H9 (cell line): ENCODE results near the gene LILRA5. TPM values are rescaled to one million over a fixed set of nuclear protein-coding genes. Genes with fewer than 3 reads are reported as not detected.
"Not testable (repeated sequence)": the region's sequence is repeated elsewhere in the genome, so short reads cannot be mapped to it uniquely, and the experiment has no call there.

ENCODE experiments used
- DNase-seq: peaks from one replicate; pipeline ENCODE4 v3.0.0-alpha.2; 2017
- H2AFZ ChIP-seq: one replicate; pipeline ENCODE4 v1.6.1; 2013; ENCODE audit warnings: mild to moderate bottlenecking, low read length, control low read depth, moderate library complexity
- H2AK5ac ChIP-seq: 2 replicates; pipeline ENCODE4 v1.6.1; 2013; ENCODE audit warnings: low read length, control low read depth, mixed read lengths; ENCODE audit not compliant: insufficient read length
- H2BK120ac ChIP-seq: one replicate; pipeline ENCODE4 v1.6.1; 2013; ENCODE audit warnings: low read depth, mild to moderate bottlenecking, low read length, control low read depth, inconsistent platforms; ENCODE audit not compliant: poor library complexity, severe bottlenecking
- H2BK12ac ChIP-seq: 2 replicates; pipeline ENCODE4 v1.6.1; 2013; ENCODE audit warnings: low read length, control low read depth, mixed read lengths, low read depth; ENCODE audit not compliant: insufficient read length
- H2BK15ac ChIP-seq: 2 replicates; pipeline ENCODE4 v1.6.1; 2013; ENCODE audit warnings: low read depth, low read length, control low read depth
- H2BK20ac ChIP-seq: one replicate; pipeline ENCODE4 v1.6.1; 2013; ENCODE audit warnings: low read depth, mild to moderate bottlenecking, low read length, control low read depth, inconsistent platforms; ENCODE audit not compliant: poor library complexity, severe bottlenecking
- H2BK5ac ChIP-seq: 2 replicates; pipeline ENCODE4 v1.6.1; 2013; ENCODE audit warnings: low read length, control low read depth, mixed read lengths; ENCODE audit not compliant: insufficient read length
- H3K14ac ChIP-seq: 2 replicates; pipeline ENCODE4 v1.6.1; 2013; ENCODE audit warnings: low read length, control low read depth; ENCODE audit not compliant: insufficient read depth
- H3K18ac ChIP-seq: 2 replicates; pipeline ENCODE4 v1.6.1; 2013; ENCODE audit warnings: low read depth, mild to moderate bottlenecking, mixed read lengths, low read length, control low read depth; ENCODE audit not compliant: insufficient read length
- H3K23ac ChIP-seq: 2 replicates; pipeline ENCODE4 v1.6.1; 2013; ENCODE audit warnings: low read length, control low read depth, mixed read lengths, low read depth; ENCODE audit not compliant: insufficient read length
- H3K23me2 ChIP-seq: 2 replicates; pipeline ENCODE4 v1.6.1; 2013; ENCODE audit warnings: low read depth, mild to moderate bottlenecking, mixed read lengths, low read length, control low read depth; ENCODE audit not compliant: insufficient read length, poor library complexity, severe bottlenecking
- H3K27ac ChIP-seq: 2 replicates; pipeline ENCODE4 v1.5.1; 2013; ENCODE audit warnings: low read length, control low read depth, mixed read lengths, low read depth; ENCODE audit not compliant: insufficient read length
- H3K27me3 ChIP-seq: 2 replicates; pipeline ENCODE4 v1.6.1; 2013; ENCODE audit warnings: low read length, control low read depth, inconsistent platforms; ENCODE audit not compliant: insufficient read depth
- H3K4ac ChIP-seq: 2 replicates; pipeline ENCODE4 v1.6.1; 2013; ENCODE audit warnings: low read depth, mild to moderate bottlenecking, control low read depth, inconsistent platforms, low read length, moderate library complexity
- H3K4me1 ChIP-seq: 2 replicates; pipeline ENCODE4 v1.6.1; 2013; ENCODE audit warnings: low read length, control low read depth, inconsistent platforms; ENCODE audit not compliant: insufficient read depth
- H3K4me2 ChIP-seq: 2 replicates; pipeline ENCODE4 v1.6.1; 2013; ENCODE audit warnings: low read length, control low read depth, mixed read lengths; ENCODE audit not compliant: insufficient read length, insufficient read depth
- H3K56ac ChIP-seq: 2 replicates; pipeline ENCODE4 v1.6.1; 2013; ENCODE audit warnings: low read depth, mild to moderate bottlenecking, mixed read lengths, low read length, control low read depth; ENCODE audit not compliant: insufficient read length
- H3K79me1 ChIP-seq: 2 replicates; pipeline ENCODE4 v1.6.1; 2013; ENCODE audit warnings: low read depth, mild to moderate bottlenecking, moderate library complexity, low read length, control low read depth, inconsistent platforms; ENCODE audit not compliant: insufficient read depth, poor library complexity, severe bottlenecking
- H3K79me2 ChIP-seq: 2 replicates; pipeline ENCODE4 v1.6.1; 2013; ENCODE audit warnings: low read length, control low read depth, inconsistent platforms; ENCODE audit not compliant: insufficient read depth
- H3K9ac ChIP-seq: 2 replicates; pipeline ENCODE4 v1.6.1; 2013; ENCODE audit warnings: low read length, control low read depth, mixed read lengths; ENCODE audit not compliant: insufficient read length; ENCODE audit errors: extremely low read depth
- H3K9me3 ChIP-seq: one replicate; pipeline ENCODE4 v1.6.1; 2013; ENCODE audit warnings: low read depth, low read length, inconsistent platforms; ENCODE audit not compliant: control insufficient read depth
- H3T11ph ChIP-seq: one replicate; pipeline ENCODE4 v1.6.1; 2013; ENCODE audit warnings: mild to moderate bottlenecking, low read length, control low read depth, inconsistent platforms
- H4K20me1 ChIP-seq: one replicate; pipeline ENCODE4 v1.6.1; 2013; ENCODE audit not compliant: control insufficient read depth, insufficient read length, insufficient read depth
- H4K5ac ChIP-seq: 2 replicates; pipeline ENCODE4 v1.6.1; 2013; ENCODE audit warnings: low read depth, mild to moderate bottlenecking, mixed read lengths, low read length, control low read depth; ENCODE audit not compliant: insufficient read length
- H4K8ac ChIP-seq: replicated peaks from 2 replicates; pipeline ENCODE4 v1.6.1; 2013; ENCODE audit warnings: low read length, control low read depth, mixed read lengths, low read depth; ENCODE audit not compliant: insufficient read length
- H4K91ac ChIP-seq: 2 replicates; pipeline ENCODE4 v1.6.1; 2013; ENCODE audit warnings: low read depth, mild to moderate bottlenecking, moderate library complexity, mixed read lengths, low read length, control low read depth; ENCODE audit not compliant: insufficient read length
- H3K27ac Mint-ChIP-seq, 3 experiments: 2 replicates in 2 of 3; 3 replicates in 1 of 3; pipeline ENCODE4 v1.8.0; 2020 to 2021; ENCODE audit warnings: mixed read lengths in 3 of 3, mild to moderate bottlenecking in 1 of 3, moderate library complexity in 1 of 3
- H3K27me3 Mint-ChIP-seq: 2 replicates; pipeline ENCODE4 v1.8.0; 2021; ENCODE audit warnings: low read depth, mild to moderate bottlenecking, moderate library complexity, mixed read lengths
- H3K36me3 Mint-ChIP-seq, 3 experiments: 2 replicates in 2 of 3; 3 replicates in 1 of 3; pipeline ENCODE4 v1.8.0; 2020 to 2021; ENCODE audit warnings: low read depth in 3 of 3, mixed read lengths in 3 of 3; ENCODE audit not compliant: insufficient read depth in 1 of 3
- H3K4me1 Mint-ChIP-seq, 2 experiments: 2 replicates each; pipeline ENCODE4 v1.8.0; 2020; ENCODE audit warnings: mixed read lengths in 2 of 2
- H3K4me3 Mint-ChIP-seq, 2 experiments: 2 replicates in 1 of 2; 3 replicates in 1 of 2; pipeline ENCODE4 v1.8.0; 2020 to 2021; ENCODE audit warnings: mild to moderate bottlenecking in 2 of 2, mixed read lengths in 2 of 2, moderate library complexity in 1 of 2
- H3K9me3 Mint-ChIP-seq, 2 experiments: 2 replicates in 1 of 2; 3 replicates in 1 of 2; pipeline ENCODE4 v1.8.0; 2020; ENCODE audit warnings: mild to moderate bottlenecking in 2 of 2, mixed read lengths in 2 of 2, moderate library complexity in 1 of 2
- CTCF ChIP-seq: fragments of 200-600 bp; sonication (generic); conservative IDR thresholded peaks from 3 replicates; pipeline ENCODE4 v1.8.0; 2021; ENCODE audit warnings: antibody characterized with exemption, mild to moderate bottlenecking
- WGBS: extraction: QIAGEN DNeasy Blood & Tissue Kit; methylation state at CpG from one replicate; pipeline ENCODE4 v1.1.7; 2013; ENCODE audit warnings: missing lambda C conversion rate, low lambda C conversion rate, mixed read lengths; ENCODE audit not compliant: insufficient read length; ENCODE audit errors: extremely low coverage; 5-methylcytosine and 5-hydroxymethylcytosine counted together
- long read RNA-seq: library from polyadenylated mRNA; unstranded; transcript quantifications from one replicate; pipeline ENCODE4 v2.0.0, GENCODE V29; 2020
- total RNA-seq: library from RNA; stranded (reverse); gene quantifications from 2 replicates; pipeline ENCODE4 v1.2.1, GENCODE V29; 2021

The LILRA5 gene
- not detected in 2 replicates for total RNA-seq
- long read RNA-seq, result 0 reads

DNA sequence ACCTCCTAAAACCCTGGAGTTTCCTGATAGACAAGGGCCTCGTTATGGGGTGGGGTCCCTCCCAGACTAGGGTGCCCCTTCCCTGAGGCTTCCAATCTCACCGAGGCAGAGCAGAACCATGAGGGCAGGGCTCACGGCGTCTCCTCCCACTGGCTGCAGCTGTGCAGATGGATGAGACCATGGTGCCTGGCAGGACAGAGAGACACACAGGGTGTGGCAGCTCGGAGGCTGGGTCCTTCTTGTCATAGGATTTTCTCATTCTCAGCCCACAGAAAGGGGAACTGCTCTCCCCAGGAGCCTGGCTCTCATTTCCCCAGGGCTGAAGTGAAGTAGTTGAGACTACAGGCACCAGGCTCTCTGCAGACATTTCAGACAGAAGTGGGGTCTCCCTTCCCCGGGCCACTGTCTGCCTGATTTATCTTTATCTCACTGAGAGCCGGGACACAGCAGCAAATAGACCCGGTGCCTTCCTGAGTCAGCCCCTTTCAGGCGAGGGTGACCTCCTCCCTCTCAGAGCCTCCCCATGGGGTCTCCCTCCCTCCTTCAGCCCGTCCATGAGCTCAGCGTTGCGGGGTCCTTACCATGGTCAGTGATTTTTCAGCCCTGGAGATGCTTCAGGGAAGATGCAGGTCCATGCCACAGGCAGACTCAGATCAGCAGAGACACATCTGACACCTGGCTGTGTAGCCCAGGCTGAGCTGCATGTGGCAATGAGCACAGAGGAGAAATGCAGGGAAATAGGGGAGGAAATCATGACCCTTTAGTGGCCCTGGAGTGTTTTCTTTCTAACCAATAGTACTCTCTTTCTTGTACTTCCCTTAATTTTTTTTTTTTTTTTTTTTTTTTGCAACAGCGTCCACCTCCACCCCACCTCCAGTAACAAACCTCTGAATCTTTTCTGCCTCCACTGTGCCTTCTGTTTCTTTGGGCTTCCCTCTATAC, at the start of gene LILRA5:
TSS of gene LILRA5 (minus strand) at position 731 of the 942 bp plus-strand sequence. CDS start at position 584, 147 bp downstream.
- Histone ChIP-seq H3K79me1 (no peaks in the 10 kb centered on the region), H3K27me3 (no peaks in the 10 kb centered on the region), H3K56ac (no peak within 1 kb of the TSS), H3K27ac (no peak within 1 kb of the TSS), H2BK120ac (no peak within 1 kb of the TSS), H2BK12ac (no peak within 1 kb of the TSS), H2BK20ac (no peak within 1 kb of the TSS), H3K4me2 (no peak within 1 kb of the TSS), H2AK5ac (no peak within 1 kb of the TSS), H3K4me1 (no peaks in the 10 kb centered on the region), H2BK5ac (no peak within 1 kb of the TSS), H4K20me1 (no peaks in the 10 kb centered on the region), H3K79me2 (no peaks in the 10 kb centered on the region), H3K9ac (no peak within 1 kb of the TSS), H3K9me3 (no peaks in the 10 kb centered on the region), H4K8ac (no peak within 1 kb of the TSS), H3K14ac (no peak within 1 kb of the TSS), H3K18ac (no peak within 1 kb of the TSS), H4K5ac (no peak within 1 kb of the TSS), H3K4ac (no peak within 1 kb of the TSS), H3K23ac (no peak within 1 kb of the TSS), H2AFZ (no peak within 1 kb of the TSS), H4K91ac (no peak within 1 kb of the TSS), H3K23me2 (no peaks in the 10 kb centered on the region), H2BK15ac (no peak within 1 kb of the TSS), H3T11ph (no peak within 1 kb of the TSS)
- peaks cover 27% of the 10 kb centered on the region for H3K27me3 Mint-ChIP-seq
- H3K4me3 Mint-ChIP-seq, result no peak within 1 kb of the TSS; a peak in 1 of 5 replicates
- H3K4me1 Mint-ChIP-seq, result no peaks in the 10 kb centered on the region
- no peak for TF ChIP-seq CTCF
- no peak within 1 kb of the TSS for H3K27ac Mint-ChIP-seq
- H3K36me3 Mint-ChIP-seq, result no peaks in the 10 kb centered on the region
- peaks cover 7 to 71% of the 10 kb centered on the region in 2 experiments; a peak in 4 of 5 replicates for H3K9me3 Mint-ChIP-seq
- DNase-seq, result no peak
- WGBS, result no CpG with 5 or more reads among the region's 13 CpGs

GRCh38 chr19:54361680-54362422, 48.9 kb upstream of the LILRA5 start:
- not testable (repeated sequence) for H2BK120ac ChIP-seq, H2BK20ac ChIP-seq, H3K79me1 ChIP-seq, H3K36me3 Mint-ChIP-seq, H2AFZ ChIP-seq, H2BK12ac ChIP-seq, H4K20me1 ChIP-seq, H3K9ac ChIP-seq, H3K27ac Mint-ChIP-seq, H3K4me2 ChIP-seq, H4K5ac ChIP-seq, H3K18ac ChIP-seq, H2BK15ac ChIP-seq, H3K23ac ChIP-seq, H3K56ac ChIP-seq, H4K8ac ChIP-seq, H3K14ac ChIP-seq, H3K4me3 Mint-ChIP-seq, H3K79me2 ChIP-seq, H3K4ac ChIP-seq, DNase-seq, H2BK5ac ChIP-seq, H2AK5ac ChIP-seq, H4K91ac ChIP-seq, H3T11ph ChIP-seq, H3K27ac ChIP-seq, H3K9me3 ChIP-seq, H3K4me1 ChIP-seq, H3K27me3 ChIP-seq, H3K23me2 ChIP-seq
- WGBS, result no CpG with 5 or more reads among the region's 10 CpGs
- H3K27me3 Mint-ChIP-seq, result peaks cover 16% of the 10 kb centered on the region
- H3K4me1 Mint-ChIP-seq, result peaks cover 6 to 17% of the 10 kb centered on the region in 2 experiments
- peaks cover 0 to 45% of the 10 kb centered on the region in 2 experiments; a peak in 3 of 5 replicates for H3K9me3 Mint-ChIP-seq
